HepG2 (cell line): Measurements from ENCODE around the gene ACVR2A. TPM values are rescaled to one million over a fixed set of nuclear protein-coding genes. Genes with fewer than 3 reads are reported as not detected.

Experiments
- ATAC-seq: fragments of 200-7000 bp; cut with Tn5 transposase; 3 replicates; pipeline ENCODE4 v1.9.1; 2020; ENCODE audit warnings: mild to moderate bottlenecking, moderate library complexity
- BruUV-seq: library from RNA; stranded (reverse); fragments of 400-500 nt; replicated peaks from 2 replicates; lab custom pipeline; 2021; lab: Mats Ljungman, UMichigan
- CTCF ChIA-PET: fragments of 300-600 bp; formaldehyde crosslinking; extraction: SDS; loops from one replicate; lab custom pipeline; 2021; ENCODE audit warnings: low total read pairs, inconsistent platforms, low intra/inter-chr PET ratio; lab: Yijun Ruan, JAX
- POLR2A ChIA-PET: fragments of 350-600 bp; sonication (Branson Sonifier 250); formaldehyde crosslinking; loops from one replicate; lab custom pipeline; 2020; ENCODE audit warnings: antibody characterized with exemption, inconsistent platforms; lab: Yijun Ruan, JAX
- DNase-seq: peaks from one replicate; pipeline ENCODE4 v3.0.0-alpha.2; 2015; ENCODE audit warnings: low spot score
- FAIRE-seq: peaks from 3 replicates; lab custom pipeline; 2011; peaks lifted over from hg19 to GRCh38; lab: Jason Lieb, UNC
- H2AFZ ChIP-seq: one replicate; pipeline ENCODE4 v1.6.1; 2011; ENCODE audit warnings: low read length, inconsistent platforms
- H3K27ac ChIP-seq: fragments of 300-600 bp; 3 replicates; pipeline ENCODE4 v1.8.0; 2011; ENCODE audit warnings: mixed run types, mild to moderate bottlenecking, mixed read lengths, low read length, inconsistent platforms; ENCODE audit not compliant: insufficient read depth; ENCODE audit errors: extremely low read length
- H3K27me3 ChIP-seq, 2 experiments: fragments of 200-600 bp in 1 of 2; 2 replicates in 1 of 2; 3 replicates in 1 of 2; pipeline versions ENCODE4 v1.6.0 to v1.8.0; 2011; ENCODE audit warnings: low read length in 2 of 2, mild to moderate bottlenecking in 2 of 2, moderate library complexity in 2 of 2, inconsistent platforms in 1 of 2; ENCODE audit not compliant: insufficient read depth in 2 of 2, control insufficient read depth in 1 of 2
- H3K36me3 ChIP-seq, 2 experiments: fragments of 200-600 bp in 1 of 2; replicated peaks in 1 of 2; 2 replicates in 1 of 2; 3 replicates in 1 of 2; pipeline versions ENCODE4 v1.5.1 to v1.8.0; 2011; ENCODE audit warnings: low read length in 2 of 2, inconsistent platforms in 1 of 2; ENCODE audit not compliant: insufficient read depth in 2 of 2, control insufficient read depth in 1 of 2
- H3K4me1 ChIP-seq: 2 replicates; pipeline ENCODE4 v1.5.1; 2012; ENCODE audit warnings: low read length, inconsistent platforms; ENCODE audit not compliant: insufficient read depth
- H3K4me2 ChIP-seq: 2 replicates; pipeline ENCODE4 v1.6.0; 2011; ENCODE audit warnings: low read depth, low read length, inconsistent platforms
- H3K4me3 ChIP-seq, 3 experiments: fragments of 200-600 bp in 1 of 3; sonication (generic), shearing (Covaris generic) in 1 of 3; replicated peaks in 1 of 3; 2 replicates each; pipeline ENCODE4 v1.5.1; 2011 to 2016; ENCODE audit warnings: low read length in 3 of 3, inconsistent platforms in 2 of 3, low read depth in 2 of 3, mild to moderate bottlenecking in 2 of 3, control low read depth in 1 of 3, mixed read lengths in 1 of 3; ENCODE audit not compliant: insufficient read depth in 1 of 3
- H3K79me2 ChIP-seq: one replicate; pipeline ENCODE4 v1.6.1; 2011; ENCODE audit warnings: low read length, inconsistent platforms; ENCODE audit not compliant: insufficient read depth
- H3K9ac ChIP-seq: 2 replicates; pipeline ENCODE4 v1.6.0; 2011; ENCODE audit warnings: mild to moderate bottlenecking, low read depth, low read length, inconsistent platforms; ENCODE audit not compliant: insufficient read depth
- H3K9me3 ChIP-seq: 2 replicates; pipeline ENCODE4 v1.5.1; 2012; ENCODE audit warnings: mild to moderate bottlenecking, low read length
- H4K20me1 ChIP-seq: 2 replicates; pipeline ENCODE4 v1.6.0; 2011; ENCODE audit warnings: inconsistent platforms, mild to moderate bottlenecking, low read length, moderate library complexity; ENCODE audit not compliant: insufficient read depth
- ATF1 ChIP-seq: IDR thresholded peaks from 2 replicates; pipeline ENCODE4 v1.6.1; 2016; ENCODE audit warnings: mild to moderate bottlenecking, control low read depth
- MLX ChIP-seq: IDR thresholded peaks from 2 replicates; pipeline ENCODE4 v1.6.1; 2016
- PTBP1 ChIP-seq: fragments of 200-400 bp; formaldehyde crosslinking; IDR thresholded peaks from 2 replicates; pipeline ENCODE4 v1.6.1; 2018; ENCODE audit warnings: low read length, low read depth; ENCODE audit not compliant: poor library complexity, severe bottlenecking
- SNAI1 ChIP-seq: sonication (generic); formaldehyde crosslinking; IDR thresholded peaks from 2 replicates; pipeline ENCODE4 v1.5.0; 2020; ENCODE audit warnings: mild to moderate bottlenecking, missing genetic modification reagents, borderline replicate concordance
- SUZ12 ChIP-seq: fragments of 150-350 bp; IDR thresholded peaks from 2 replicates; pipeline ENCODE4 v1.6.1; 2014; ENCODE audit warnings: low read depth, low read length
- ZNF12 ChIP-seq: sonication (generic); formaldehyde crosslinking; IDR thresholded peaks from 2 replicates; pipeline ENCODE4 v1.5.0; 2020; ENCODE audit warnings: missing genetic modification reagents
- ZNF17 ChIP-seq: sonication (generic); formaldehyde crosslinking; IDR thresholded peaks from 2 replicates; pipeline ENCODE4 v1.5.0; 2020; ENCODE audit warnings: mild to moderate bottlenecking, missing genetic modification reagents
- ZNF530 ChIP-seq: sonication (generic); formaldehyde crosslinking; IDR thresholded peaks from 2 replicates; pipeline ENCODE4 v1.5.0; 2020; ENCODE audit warnings: low read depth, mild to moderate bottlenecking, missing genetic modification reagents
- ZNF552 ChIP-seq: sonication (generic); formaldehyde crosslinking; IDR thresholded peaks from 2 replicates; pipeline ENCODE4 v1.9.0; 2022; ENCODE audit warnings: missing genetic modification reagents, mild to moderate bottlenecking, borderline replicate concordance
- ZNF704 ChIP-seq: sonication (generic); formaldehyde crosslinking; IDR thresholded peaks from 2 replicates; pipeline ENCODE4 v1.8.1; 2023; ENCODE audit warnings: mild to moderate bottlenecking, inconsistent platforms, moderate library complexity, missing genetic modification reagents, borderline replicate concordance
- WGBS: methylation state at CpG from one replicate; pipeline ENCODE4 v1.1.6; 2017; ENCODE audit warnings: low lambda C conversion rate; 5-methylcytosine and 5-hydroxymethylcytosine counted together
- in situ Hi-C: cut with HindIII; loops from 2 replicates; pipeline ENCODE4 v1.10.0; 2017; ENCODE audit warnings: low pct_unique_long_range_greater_than_20kb; ENCODE audit not compliant: extremely low pct_ligation_motif_present
- intact Hi-C: fragments of 100-400 bp; cut with micrococcal nuclease; formaldehyde crosslinking; loops from one replicate; pipeline ENCODE4 v1.10.0; 2022; ENCODE audit not compliant: unreplicated experiment
- polyA plus RNA-seq, 8 experiments: library from polyadenylated mRNA; depleted of rRNA in 3 of 8; stranded (reverse) in 7 of 8; unstranded in 1 of 8; fragments of >200 nt; fragmentation: Illumina TruSeq in 4 of 8; extraction: Trizol in 4 of 8; gene quantifications; 2 replicates each; pipeline versions ENCODE4 v1.2.1 to v1.2.3, GENCODE V29; 2011 to 2016; ENCODE audit warnings: low read depth in 4 of 8, missing spikeins in 1 of 8, mixed read lengths in 1 of 8; ENCODE audit not compliant: insufficient read depth in 1 of 8
- total RNA-seq, 5 experiments: library from RNA; depleted of rRNA; stranded (reverse); fragments of >200 nt; fragmentation: Illumina TruSeq; extraction: Trizol; gene quantifications; 2 replicates each; pipeline ENCODE4 v1.2.3, GENCODE V29; 2016; ENCODE audit warnings: low read depth in 1 of 5
- TF ChIP-seq, protein P1 (sequence below): sonication (generic); formaldehyde crosslinking; IDR thresholded peaks from 2 replicates; pipeline ENCODE4 v1.4.0; 2020; ENCODE audit warnings: missing genetic modification reagents
- TF ChIP-seq, protein P2 (sequence below): sonication (generic); formaldehyde crosslinking; IDR thresholded peaks from 2 replicates; pipeline ENCODE4 v1.8.1; 2023; ENCODE audit warnings: mild to moderate bottlenecking, missing genetic modification reagents

Gene ACVR2A
- total and polyA plus RNA-seq, 2 of the 13 experiments (the other 11 are each of a cell fraction or from before 2014, with no cell fraction given) = 8.3 to 18.0 TPM

DNA sequence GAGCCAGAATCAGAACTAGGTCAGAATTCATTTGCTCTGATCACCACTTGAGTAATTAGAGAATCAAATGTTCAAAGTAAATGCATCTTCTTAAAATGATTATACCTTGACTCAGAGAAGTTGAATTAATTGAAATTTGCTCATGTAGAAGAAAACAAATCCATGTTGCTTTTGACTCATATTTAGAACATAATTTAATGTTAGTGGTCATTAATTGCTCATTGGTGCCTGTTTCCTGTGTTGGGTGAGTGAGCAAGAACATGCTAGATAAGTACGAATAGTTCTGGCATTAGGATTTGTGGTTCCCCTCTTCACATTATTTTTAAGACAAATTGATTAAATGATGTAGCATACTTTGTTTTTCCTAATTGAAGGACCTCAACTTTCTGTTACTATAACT lies 19.0 kb downstream of the ACVR2A start:
- BruUV-seq = no TSS peak
- no peak overlapping the region for H2AFZ ChIP-seq

DNA sequence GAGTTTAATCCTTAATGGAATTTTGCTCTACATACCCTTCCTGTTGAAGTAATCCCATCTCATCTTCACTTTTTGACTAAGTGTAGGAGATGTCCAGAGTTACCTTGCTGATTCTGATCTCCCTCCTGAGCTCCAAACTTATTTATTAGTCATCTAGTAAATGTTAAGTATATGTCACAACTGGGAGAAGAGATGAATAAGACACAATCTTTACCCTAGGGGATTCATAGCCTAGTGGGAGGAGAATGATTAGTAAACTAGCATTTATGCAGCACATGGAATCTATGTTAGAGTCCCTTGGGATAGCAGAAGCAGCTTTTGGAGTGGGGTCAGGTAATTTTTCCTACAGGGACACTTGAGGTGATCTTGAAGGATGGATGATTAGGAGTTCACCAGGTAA lies 20.7 kb downstream of the ACVR2A start:
- Histone ChIP-seq H3K79me2 (peaks cover 96% of the 10 kb centered on the region), H3K4me3 (no peak overlapping the region), H3K9me3 (no peaks in the 10 kb centered on the region), H3K36me3 (no peaks in the 10 kb centered on the region), H4K20me1 (peaks cover 9% of the 10 kb centered on the region), H2AFZ (no peak overlapping the region), H3K4me1 (peaks cover 20% of the 10 kb centered on the region), H3K27me3 (no peaks in the 10 kb centered on the region), H3K27ac (no peak overlapping the region)
- in situ Hi-C loops = no loop called here
- no TSS peak for BruUV-seq
- ATAC-seq (no peak), FAIRE-seq (no peak)
- intact Hi-C loops = no loop called here
- no peak for TF ChIP-seq ATF1
- TF ChIP-seq, protein P1, sequence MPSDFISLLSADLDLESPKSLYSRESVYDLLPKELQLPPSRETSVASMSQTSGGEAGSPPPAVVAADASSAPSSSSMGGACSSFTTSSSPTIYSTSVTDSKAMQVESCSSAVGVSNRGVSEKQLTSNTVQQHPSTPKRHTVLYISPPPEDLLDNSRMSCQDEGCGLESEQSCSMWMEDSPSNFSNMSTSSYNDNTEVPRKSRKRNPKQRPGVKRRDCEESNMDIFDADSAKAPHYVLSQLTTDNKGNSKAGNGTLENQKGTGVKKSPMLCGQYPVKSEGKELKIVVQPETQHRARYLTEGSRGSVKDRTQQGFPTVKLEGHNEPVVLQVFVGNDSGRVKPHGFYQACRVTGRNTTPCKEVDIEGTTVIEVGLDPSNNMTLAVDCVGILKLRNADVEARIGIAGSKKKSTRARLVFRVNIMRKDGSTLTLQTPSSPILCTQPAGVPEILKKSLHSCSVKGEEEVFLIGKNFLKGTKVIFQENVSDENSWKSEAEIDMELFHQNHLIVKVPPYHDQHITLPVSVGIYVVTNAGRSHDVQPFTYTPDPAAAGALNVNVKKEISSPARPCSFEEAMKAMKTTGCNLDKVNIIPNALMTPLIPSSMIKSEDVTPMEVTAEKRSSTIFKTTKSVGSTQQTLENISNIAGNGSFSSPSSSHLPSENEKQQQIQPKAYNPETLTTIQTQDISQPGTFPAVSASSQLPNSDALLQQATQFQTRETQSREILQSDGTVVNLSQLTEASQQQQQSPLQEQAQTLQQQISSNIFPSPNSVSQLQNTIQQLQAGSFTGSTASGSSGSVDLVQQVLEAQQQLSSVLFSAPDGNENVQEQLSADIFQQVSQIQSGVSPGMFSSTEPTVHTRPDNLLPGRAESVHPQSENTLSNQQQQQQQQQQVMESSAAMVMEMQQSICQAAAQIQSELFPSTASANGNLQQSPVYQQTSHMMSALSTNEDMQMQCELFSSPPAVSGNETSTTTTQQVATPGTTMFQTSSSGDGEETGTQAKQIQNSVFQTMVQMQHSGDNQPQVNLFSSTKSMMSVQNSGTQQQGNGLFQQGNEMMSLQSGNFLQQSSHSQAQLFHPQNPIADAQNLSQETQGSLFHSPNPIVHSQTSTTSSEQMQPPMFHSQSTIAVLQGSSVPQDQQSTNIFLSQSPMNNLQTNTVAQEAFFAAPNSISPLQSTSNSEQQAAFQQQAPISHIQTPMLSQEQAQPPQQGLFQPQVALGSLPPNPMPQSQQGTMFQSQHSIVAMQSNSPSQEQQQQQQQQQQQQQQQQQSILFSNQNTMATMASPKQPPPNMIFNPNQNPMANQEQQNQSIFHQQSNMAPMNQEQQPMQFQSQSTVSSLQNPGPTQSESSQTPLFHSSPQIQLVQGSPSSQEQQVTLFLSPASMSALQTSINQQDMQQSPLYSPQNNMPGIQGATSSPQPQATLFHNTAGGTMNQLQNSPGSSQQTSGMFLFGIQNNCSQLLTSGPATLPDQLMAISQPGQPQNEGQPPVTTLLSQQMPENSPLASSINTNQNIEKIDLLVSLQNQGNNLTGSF (CRISPR knock-in tag) = no peak
- no peak for TF ChIP-seq ZNF17 (CRISPR knock-in tag)
- no peak for TF ChIP-seq SUZ12
- TF ChIP-seq ZNF704 (CRISPR knock-in tag) = no peak
- TF ChIP-seq ZNF552 (CRISPR knock-in tag) = no peak
- TF ChIP-seq MLX (CRISPR knock-in tag) = no peak
- no peak for TF ChIP-seq ZNF530 (CRISPR knock-in tag)
- no peak for TF ChIP-seq PTBP1
- TF ChIP-seq, protein P2, sequence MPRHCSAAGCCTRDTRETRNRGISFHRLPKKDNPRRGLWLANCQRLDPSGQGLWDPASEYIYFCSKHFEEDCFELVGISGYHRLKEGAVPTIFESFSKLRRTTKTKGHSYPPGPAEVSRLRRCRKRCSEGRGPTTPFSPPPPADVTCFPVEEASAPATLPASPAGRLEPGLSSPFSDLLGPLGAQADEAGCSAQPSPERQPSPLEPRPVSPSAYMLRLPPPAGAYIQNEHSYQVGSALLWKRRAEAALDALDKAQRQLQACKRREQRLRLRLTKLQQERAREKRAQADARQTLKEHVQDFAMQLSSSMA (CRISPR knock-in tag) = no peak
- TF ChIP-seq, all 625 proteins: peak for 0
- Histone ChIP-seq H3K9ac (no peak overlapping the region), H3K4me2 (no peak overlapping the region)
- POLR2A ChIA-PET = no interaction called here
- CTCF ChIA-PET = no interaction called here
- no peak for DNase-seq

More for the DNA sequence above, 19.0 kb downstream of the ACVR2A start:
- Histone ChIP-seq H3K79me2 (peaks cover 95% of the 10 kb centered on the region), H3K4me3 (no peak overlapping the region), H3K9ac (no peak overlapping the region), H3K9me3 (no peaks in the 10 kb centered on the region), H3K4me1 (peaks cover 24% of the 10 kb centered on the region), H3K27ac (no peak overlapping the region)
- WGBS = 95% methylated on average over 1 of the region's 1 CpG
- DNase-seq = no peak
- POLR2A ChIA-PET = no interaction called here
- FAIRE-seq = no peak
- TF ChIP-seq ZNF12 (CRISPR knock-in tag) = no peak
- no peak for TF ChIP-seq SNAI1
- TF ChIP-seq, all 625 proteins: peak for 0
- in situ Hi-C loops (no loop called here), intact Hi-C loops (loop anchor here (2.0 kb wide), 1 partner anchor 17 kb away; no protein-coding TSS in a partner anchor)
- CTCF ChIA-PET = no interaction called here
- peaks cover 11% of the 10 kb centered on the region for H4K20me1 ChIP-seq
- no peaks in the 10 kb centered on the region for H3K27me3 ChIP-seq
- no peak overlapping the region for H3K4me2 ChIP-seq
- no peaks in the 10 kb centered on the region for H3K36me3 ChIP-seq
- ATAC-seq = no peak
